Smooth muscle cell (in vitro differentiated cells): ENCODE data around the gene RBM24. TPM values are rescaled to one million over a fixed set of nuclear protein-coding genes. Genes with fewer than 3 reads are reported as not detected.
"Not testable (repeated sequence)": the region's sequence is repeated elsewhere in the genome, so short reads cannot be mapped to it uniquely, and the experiment has no call there.

Experiments used
- DNase-seq: peaks from one replicate; lab custom pipeline; 2025; ENCODE audit not compliant: unreplicated experiment; lab: John Stamatoyannopoulos, UW
- H2AFZ ChIP-seq: fragments of 200-600 bp; sonication (generic); 2 replicates; pipeline ENCODE4 v1.6.0; 2016; ENCODE audit warnings: antibody characterized with exemption, low read depth, mild to moderate bottlenecking
- H3F3A ChIP-seq: fragments of 200-600 bp; sonication (generic); 2 replicates; pipeline ENCODE4 v1.6.0; 2017; ENCODE audit warnings: antibody characterized with exemption, low read depth
- H3K27ac ChIP-seq: fragments of 200-600 bp; sonication (generic); 2 replicates; pipeline ENCODE4 v1.5.1; 2016; ENCODE audit warnings: low read depth, mild to moderate bottlenecking
- H3K27me3 ChIP-seq: fragments of 200-600 bp; sonication (generic); 2 replicates; pipeline ENCODE4 v1.6.1; 2016; ENCODE audit warnings: low read depth, mild to moderate bottlenecking
- H3K36me3 ChIP-seq: fragments of 200-600 bp; sonication (generic); 2 replicates; pipeline ENCODE4 v1.5.1; 2016; ENCODE audit warnings: low read depth
- H3K4me1 ChIP-seq: fragments of 200-600 bp; sonication (generic); 2 replicates; pipeline ENCODE4 v1.5.1; 2016; ENCODE audit warnings: low read depth
- H3K4me2 ChIP-seq: fragments of 200-600 bp; sonication (generic); 2 replicates; pipeline ENCODE4 v1.6.0; 2016; ENCODE audit warnings: mild to moderate bottlenecking
- H3K4me3 ChIP-seq: fragments of 200-600 bp; sonication (generic); 2 replicates; pipeline ENCODE4 v1.5.1; 2016; ENCODE audit warnings: mild to moderate bottlenecking
- H3K79me2 ChIP-seq: fragments of 200-600 bp; sonication (generic); 2 replicates; pipeline ENCODE4 v1.6.0; 2016; ENCODE audit warnings: low read depth, mild to moderate bottlenecking
- H3K9ac ChIP-seq: fragments of 200-600 bp; sonication (generic); 2 replicates; pipeline ENCODE4 v1.6.0; 2016; ENCODE audit warnings: low read depth
- H3K9me3 ChIP-seq: fragments of 200-600 bp; sonication (generic); replicated peaks from 2 replicates; pipeline ENCODE4 v1.5.1; 2016; ENCODE audit warnings: low read depth
- H4K20me1 ChIP-seq: fragments of 200-600 bp; sonication (generic); 2 replicates; pipeline ENCODE4 v1.6.0; 2016; ENCODE audit warnings: low read depth
- WGBS: methylation state at CpG from one replicate; pipeline ENCODE4 v1.1.7; 2016; ENCODE audit warnings: low lambda C conversion rate; 5-methylcytosine and 5-hydroxymethylcytosine counted together
- polyA plus RNA-seq: library from polyadenylated mRNA; unstranded; fragments of >200 nt; fragmentation: Nextera tagmentation; extraction: Ambion mirVana; gene quantifications from 2 replicates; pipeline ENCODE4 v1.2.1, GENCODE V29; 2016
- total RNA-seq: library from RNA; depleted of rRNA; stranded (reverse); fragments of >200 nt; gene quantifications from 2 replicates; pipeline ENCODE4 v1.2.3, GENCODE V29; 2014
- TF ChIP-seq, protein P1 (sequence below): fragments of 200-600 bp; sonication (generic); IDR thresholded peaks from 2 replicates; pipeline ENCODE4 v1.5.1; 2017; ENCODE audit warnings: borderline replicate concordance, mild to moderate bottlenecking, antibody characterized with exemption; ENCODE audit not compliant: insufficient read depth, poor library complexity, severe bottlenecking

The RBM24 gene
- total and polyA plus RNA-seq, 2 experiments from 2014 or later, result 5.8 to 6.2 TPM

DNA sequence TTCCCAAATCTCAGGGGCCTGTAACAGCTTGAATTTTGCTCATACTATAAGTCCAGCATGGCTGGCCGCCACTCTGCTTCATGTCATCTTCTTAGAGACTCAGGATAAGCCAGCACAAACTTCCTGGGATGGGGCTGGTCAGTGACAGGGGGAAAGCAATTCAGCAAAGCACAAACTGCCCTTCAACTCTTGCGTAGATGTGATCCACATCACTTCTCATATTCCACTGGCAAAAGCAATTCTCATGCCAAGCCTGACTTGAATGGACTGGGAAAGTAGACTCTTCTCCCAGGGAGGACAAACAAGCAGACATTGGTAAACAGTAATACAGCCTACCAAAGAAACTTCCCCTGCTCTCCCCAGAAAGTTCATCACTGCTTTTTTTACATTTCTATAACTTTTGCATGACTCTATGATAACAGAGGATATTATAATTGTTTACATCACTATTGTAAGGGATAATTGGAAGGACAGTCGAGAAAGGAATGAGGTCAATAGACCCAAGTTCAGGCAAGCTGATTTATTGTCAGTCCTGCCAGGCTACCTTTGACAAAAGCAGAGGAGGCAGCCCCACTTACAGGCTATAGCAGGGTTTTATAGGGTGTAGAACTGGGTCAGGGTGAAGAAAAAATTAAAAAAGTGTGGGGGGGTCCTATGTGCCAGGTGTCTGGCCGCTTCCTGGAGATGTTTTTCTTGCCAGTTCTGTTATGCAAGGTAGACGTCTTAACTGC is 37.4 kb downstream of the RBM24 start:
- H3K9ac ChIP-seq, result no peak overlapping the region
- H3K27me3 ChIP-seq, result no peaks in the 10 kb centered on the region
- H3F3A ChIP-seq, result no peaks in the 10 kb centered on the region
- no peak overlapping the region for H2AFZ ChIP-seq
- H3K9me3 ChIP-seq, result no peaks in the 10 kb centered on the region
- no peaks in the 10 kb centered on the region for H3K79me2 ChIP-seq
- WGBS, result 93% methylated on average over 5 of the region's 5 CpGs
- TF ChIP-seq, protein P1, sequence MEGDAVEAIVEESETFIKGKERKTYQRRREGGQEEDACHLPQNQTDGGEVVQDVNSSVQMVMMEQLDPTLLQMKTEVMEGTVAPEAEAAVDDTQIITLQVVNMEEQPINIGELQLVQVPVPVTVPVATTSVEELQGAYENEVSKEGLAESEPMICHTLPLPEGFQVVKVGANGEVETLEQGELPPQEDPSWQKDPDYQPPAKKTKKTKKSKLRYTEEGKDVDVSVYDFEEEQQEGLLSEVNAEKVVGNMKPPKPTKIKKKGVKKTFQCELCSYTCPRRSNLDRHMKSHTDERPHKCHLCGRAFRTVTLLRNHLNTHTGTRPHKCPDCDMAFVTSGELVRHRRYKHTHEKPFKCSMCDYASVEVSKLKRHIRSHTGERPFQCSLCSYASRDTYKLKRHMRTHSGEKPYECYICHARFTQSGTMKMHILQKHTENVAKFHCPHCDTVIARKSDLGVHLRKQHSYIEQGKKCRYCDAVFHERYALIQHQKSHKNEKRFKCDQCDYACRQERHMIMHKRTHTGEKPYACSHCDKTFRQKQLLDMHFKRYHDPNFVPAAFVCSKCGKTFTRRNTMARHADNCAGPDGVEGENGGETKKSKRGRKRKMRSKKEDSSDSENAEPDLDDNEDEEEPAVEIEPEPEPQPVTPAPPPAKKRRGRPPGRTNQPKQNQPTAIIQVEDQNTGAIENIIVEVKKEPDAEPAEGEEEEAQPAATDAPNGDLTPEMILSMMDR, result no peak
- H3K36me3 ChIP-seq, result no peaks in the 10 kb centered on the region
- H3K4me3 ChIP-seq, result no peak overlapping the region
- no peak for DNase-seq
- H3K27ac ChIP-seq, result no peak overlapping the region
- no peaks in the 10 kb centered on the region for H3K4me1 ChIP-seq
- no peak overlapping the region for H3K4me2 ChIP-seq
- no peaks in the 10 kb centered on the region for H4K20me1 ChIP-seq

DNA sequence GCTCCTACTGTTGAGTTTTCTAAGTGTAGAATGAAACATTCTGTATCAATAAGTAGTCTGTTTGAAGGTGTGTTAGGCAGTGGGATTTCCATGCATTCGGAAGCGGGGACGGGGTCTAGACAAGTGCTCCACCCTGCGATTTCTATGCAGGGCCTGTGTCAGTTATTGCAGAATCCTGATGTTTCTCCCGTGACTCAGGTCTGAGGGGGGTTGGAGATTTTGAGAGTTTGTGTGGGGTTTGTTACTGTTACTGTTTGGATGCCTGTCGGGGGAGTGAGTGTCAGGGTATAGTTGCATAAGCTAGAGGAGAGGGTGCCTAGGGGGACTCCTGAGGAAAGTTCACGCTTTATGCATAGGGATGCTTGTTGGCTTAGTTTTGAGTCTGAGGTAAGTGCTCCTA is 39.1 kb downstream of the RBM24 start:
- not testable (repeated sequence) for H3K27me3 ChIP-seq, H3K9me3 ChIP-seq, H2AFZ ChIP-seq, H3K4me3 ChIP-seq, H4K20me1 ChIP-seq, H3K4me2 ChIP-seq, H3F3A ChIP-seq, H3K36me3 ChIP-seq, H3K79me2 ChIP-seq, H3K27ac ChIP-seq, H3K4me1 ChIP-seq, DNase-seq, H3K9ac ChIP-seq
- WGBS, result 94% methylated on average over 7 of the region's 7 CpGs

DNA sequence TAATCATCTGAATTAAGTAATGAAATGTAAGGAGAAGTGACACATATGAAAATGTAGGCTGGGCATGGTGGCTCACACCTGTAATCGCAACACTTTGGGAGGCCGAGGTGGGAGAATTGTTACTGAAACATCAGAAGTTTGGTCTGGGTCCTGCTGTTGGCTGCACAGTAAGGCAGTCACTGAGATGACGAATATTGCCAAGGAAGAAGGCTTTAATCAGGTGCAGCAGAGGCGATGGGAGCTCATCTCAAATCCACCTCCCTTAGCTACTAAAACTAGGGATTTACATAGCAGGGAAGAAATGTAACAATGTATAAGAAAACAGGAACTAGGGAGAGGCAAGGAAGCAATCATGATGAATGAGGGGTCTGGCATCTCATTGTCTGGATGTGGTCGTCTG is 50.1 kb downstream of the RBM24 start:
- Histone ChIP-seq H3F3A (no peaks in the 10 kb centered on the region), H3K4me2 (no peak overlapping the region), H4K20me1 (no peaks in the 10 kb centered on the region), H3K27ac (no peak overlapping the region), H3K4me3 (no peak overlapping the region), H3K9ac (no peak overlapping the region), H3K9me3 (no peaks in the 10 kb centered on the region), H3K4me1 (no peaks in the 10 kb centered on the region), H3K79me2 (no peaks in the 10 kb centered on the region), H2AFZ (no peak overlapping the region), H3K27me3 (no peaks in the 10 kb centered on the region), H3K36me3 (no peaks in the 10 kb centered on the region)
- TF ChIP-seq, protein P1, result no peak
- no peak for DNase-seq
- WGBS, result 96% methylated on average over 5 of the region's 5 CpGs

DNA sequence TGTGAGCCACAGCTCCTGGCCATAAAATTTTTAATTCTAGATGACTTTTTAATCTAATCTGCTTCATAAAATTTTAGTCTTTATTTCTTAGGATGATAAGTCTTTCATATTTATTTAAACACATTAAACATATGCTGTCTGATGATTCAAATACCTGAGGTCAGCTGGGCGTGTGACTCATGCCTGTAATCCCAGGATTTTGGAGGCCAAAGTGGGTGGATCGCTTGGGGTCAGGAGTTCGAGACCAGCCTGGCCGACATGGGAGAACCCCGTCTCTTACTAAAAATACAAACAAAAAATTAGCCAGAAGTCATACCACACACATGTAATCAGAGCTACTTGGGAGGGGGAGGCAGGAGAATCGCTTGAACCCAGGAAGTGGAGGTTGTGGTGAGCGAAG is 53.1 kb downstream of the RBM24 start:
- no peaks in the 10 kb centered on the region for H3K79me2 ChIP-seq
- TF ChIP-seq, protein P1, result no peak
- H3K4me1 ChIP-seq, result no peaks in the 10 kb centered on the region
- H3K4me2 ChIP-seq, result no peak overlapping the region
- no peaks in the 10 kb centered on the region for H3K36me3 ChIP-seq
- no peak for DNase-seq
- no peaks in the 10 kb centered on the region for H3K9me3 ChIP-seq
- no peak overlapping the region for H2AFZ ChIP-seq
- WGBS, result 68% methylated on average over 7 of the region's 7 CpGs
- H3K4me3 ChIP-seq, result no peak overlapping the region
- H3K27me3 ChIP-seq, result no peaks in the 10 kb centered on the region
- H3K9ac ChIP-seq, result no peak overlapping the region
- H3F3A ChIP-seq, result no peaks in the 10 kb centered on the region
- H3K27ac ChIP-seq, result no peak overlapping the region
- H4K20me1 ChIP-seq, result no peaks in the 10 kb centered on the region
